Stimulated activated CD8-positive, alpha-beta memory T cell treated with anti-CD3 and anti-CD28 coated beads, Interleukin-15, amount 100 ng/mL, for 24 hours (primary cell): ENCODE results near the gene PRKCQ.

Experiments used
- DNase-seq: peaks from one replicate; pipeline ENCODE4 v3.0.0-alpha.2; 2020; ENCODE audit warnings: low read depth

The PRKCQ gene

GRCh38 chr10:6567884-6568283 lies 12.2 kb downstream of the PRKCQ start:
- no peak for DNase-seq

DNA sequence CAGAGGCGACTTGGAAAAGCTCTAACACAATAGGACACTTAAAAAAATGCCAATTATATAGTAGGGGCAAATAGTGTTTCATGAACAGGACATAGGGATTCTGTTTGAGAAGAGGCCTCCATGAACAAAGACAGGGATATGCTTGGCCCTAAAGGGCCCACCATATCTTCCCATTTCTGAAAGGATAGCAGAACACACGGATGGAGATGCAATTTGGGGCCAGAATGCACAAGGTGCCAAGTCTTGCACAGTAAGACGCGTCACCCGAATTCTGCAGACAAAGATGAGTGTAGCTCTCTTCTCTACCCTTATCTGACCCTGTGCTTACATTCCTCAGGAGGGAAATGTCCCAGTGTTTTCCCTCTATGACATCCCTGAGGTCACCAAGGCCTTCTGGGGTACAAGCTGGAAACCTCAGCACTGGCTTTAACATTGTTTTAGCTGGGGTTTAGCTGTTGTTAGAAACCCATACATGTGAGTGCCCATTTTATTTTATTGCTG lies 12.8 kb downstream of the PRKCQ start:
- no peak for DNase-seq

DNA sequence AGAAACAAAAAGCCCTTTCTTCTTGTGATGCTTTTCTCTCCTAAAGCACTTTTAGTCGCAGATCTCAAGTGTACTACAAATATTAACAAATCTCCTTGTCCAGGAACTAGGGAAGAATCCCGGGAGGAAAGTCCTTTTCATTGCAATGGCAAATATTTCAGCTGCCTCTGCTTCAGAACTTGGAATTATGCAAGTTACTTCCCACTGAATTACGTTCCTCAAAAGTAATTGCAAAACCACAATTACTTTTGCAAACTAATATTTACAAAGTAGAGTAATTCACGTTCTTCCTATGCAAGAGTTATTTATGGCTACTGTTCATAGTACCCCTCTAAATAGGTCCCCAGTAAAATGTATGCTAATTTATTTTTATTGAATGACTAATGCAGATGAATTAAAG lies 14.5 kb downstream of the PRKCQ start:
- no peak for DNase-seq

DNA sequence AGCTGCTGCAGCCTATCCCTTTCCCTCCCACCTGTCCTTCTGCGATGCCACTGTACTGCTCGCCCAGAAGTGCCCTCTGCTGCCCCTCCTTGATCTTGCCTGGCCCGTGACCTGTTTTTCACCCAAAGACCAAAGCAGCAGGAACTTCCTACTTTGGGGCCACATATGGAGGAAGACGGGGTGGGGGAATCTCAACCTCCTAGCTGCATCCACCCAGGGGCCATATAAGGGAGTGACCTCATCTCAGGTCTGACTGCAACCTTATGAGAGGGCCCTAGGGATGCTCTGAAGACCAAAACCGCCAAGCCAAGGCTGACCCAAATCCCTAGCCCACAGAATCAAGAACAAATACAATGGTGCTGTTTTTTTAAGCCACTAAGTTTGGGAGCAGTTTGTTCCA lies 15.7 kb downstream of the PRKCQ start:
- DNase-seq = no peak

DNA sequence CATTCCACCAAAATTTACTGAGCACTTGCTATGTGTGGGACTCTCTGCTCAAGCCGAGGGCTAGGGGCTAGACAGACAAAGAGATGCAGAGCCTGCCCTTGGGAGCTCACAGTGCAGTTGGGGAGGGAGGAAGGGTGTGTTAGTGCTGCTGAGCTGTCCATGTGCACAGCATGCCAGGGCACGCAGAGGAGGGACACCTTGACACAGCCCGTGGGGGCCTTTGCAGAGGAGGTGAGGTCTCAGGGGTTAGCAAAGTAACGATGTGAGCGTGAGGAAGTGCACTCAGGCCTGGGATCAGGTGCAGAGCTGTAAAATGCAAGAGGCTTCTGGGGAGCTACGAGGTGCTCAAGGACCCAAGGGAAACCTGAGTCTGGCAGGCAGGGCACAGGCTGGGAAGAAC lies 16.3 kb downstream of the PRKCQ start:
- DNase-seq = no peak

- no peak for DNase-seq
Measured at GRCh38 chr10:6563075-6563474, 17.0 kb downstream of the PRKCQ start.

GRCh38 chr10:6562221-6562620 lies 17.9 kb downstream of the PRKCQ start:
- DNase-seq = no peak

- no peak for DNase-seq
Measured at GRCh38 chr10:6561552-6561951, 18.5 kb downstream of the PRKCQ start.

GRCh38 chr10:6558759-6559461 lies 21.2 kb downstream of the PRKCQ start:
- no peak for DNase-seq

- no peak for DNase-seq
Measured at GRCh38 chr10:6558272-6558671, 21.8 kb downstream of the PRKCQ start.

DNA sequence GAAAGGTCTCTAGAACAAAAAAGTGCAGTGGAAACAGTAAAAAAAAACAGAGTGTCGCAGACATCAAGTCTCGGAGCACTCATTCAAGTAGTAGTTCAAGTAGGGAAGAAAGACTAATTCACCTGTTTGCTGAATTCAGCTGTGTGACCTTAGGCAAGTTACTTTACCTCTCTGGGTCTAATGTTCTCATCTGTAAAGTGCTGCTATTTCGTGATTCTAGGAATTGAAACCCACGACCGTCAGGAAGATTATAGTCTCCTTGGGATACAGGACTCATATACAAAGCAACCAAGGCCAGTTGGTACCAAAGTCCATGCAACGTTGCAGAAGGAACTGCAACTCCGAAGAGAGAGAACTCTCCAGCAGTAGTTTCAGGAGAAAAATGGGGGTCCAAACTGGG lies 26.1 kb downstream of the PRKCQ start:
- no peak for DNase-seq

GRCh38 chr10:6543431-6544005 lies 36.6 kb downstream of the PRKCQ start:
- DNase-seq = no peak

DNA sequence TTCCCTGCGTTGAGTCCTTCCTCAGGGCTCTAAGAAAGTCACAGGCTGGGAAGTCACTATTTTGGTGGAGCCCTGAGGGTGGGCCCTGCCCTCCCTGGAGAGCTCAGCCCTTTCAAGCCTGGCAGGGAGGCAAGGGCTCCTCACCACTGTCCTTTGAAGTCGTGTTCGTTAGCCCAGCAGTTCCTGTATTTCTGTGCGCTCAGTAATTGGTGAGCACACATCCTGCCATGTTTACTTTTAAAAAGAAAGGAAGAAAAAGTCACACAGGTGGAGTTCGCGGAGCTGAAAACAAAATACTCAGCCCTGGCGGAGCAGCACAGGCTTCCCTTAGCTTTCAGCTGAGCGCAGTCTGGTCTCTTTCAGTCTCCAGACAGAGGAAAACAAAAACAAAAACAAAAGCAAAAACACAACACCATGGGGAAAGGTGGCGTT lies 37.1 kb downstream of the PRKCQ start:
- DNase-seq = no peak

DNA sequence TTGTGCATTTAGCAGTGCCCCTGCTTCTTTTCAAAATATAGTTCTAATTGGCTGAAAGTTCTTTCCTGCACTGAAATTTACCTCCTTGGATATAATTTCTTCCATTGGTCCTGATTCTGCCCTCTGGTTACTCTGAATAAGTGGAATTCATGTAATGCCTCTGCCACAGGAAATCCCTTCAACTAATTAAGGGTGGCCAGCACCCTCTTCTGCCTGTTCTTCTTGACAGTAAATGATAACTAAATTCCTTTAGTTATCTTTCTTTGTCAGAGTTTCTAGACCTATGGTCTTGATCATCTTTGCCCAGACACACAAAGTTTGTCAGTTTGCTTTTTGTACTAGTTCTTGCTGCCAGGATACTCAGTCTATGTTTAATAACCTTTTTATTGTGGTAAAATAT lies 40.2 kb downstream of the PRKCQ start:
- no peak for DNase-seq

DNA sequence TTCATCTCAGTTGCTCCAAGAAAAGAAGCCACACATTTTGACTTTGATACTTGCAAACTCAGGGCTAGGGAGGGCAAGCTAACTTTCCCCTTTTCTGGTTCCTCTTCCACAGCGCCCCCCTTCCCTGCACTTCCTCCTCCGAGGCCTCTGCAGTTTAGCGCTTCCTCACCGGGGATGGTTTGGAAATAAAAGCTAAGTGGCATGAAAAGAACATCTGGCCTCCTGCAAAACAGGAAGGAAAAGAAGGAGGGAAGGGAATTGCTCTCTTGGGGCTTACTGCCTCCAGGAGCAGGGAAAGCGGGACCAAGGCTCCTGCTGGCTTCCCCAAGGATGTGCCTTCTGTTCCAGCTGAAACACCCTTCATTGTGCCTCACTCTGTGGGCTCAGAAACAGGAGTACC lies 42.3 kb downstream of the PRKCQ start:
- DNase-seq = no peak

GRCh38 chr10:6536102-6536501 lies 44.0 kb downstream of the PRKCQ start:
- no peak for DNase-seq

DNA sequence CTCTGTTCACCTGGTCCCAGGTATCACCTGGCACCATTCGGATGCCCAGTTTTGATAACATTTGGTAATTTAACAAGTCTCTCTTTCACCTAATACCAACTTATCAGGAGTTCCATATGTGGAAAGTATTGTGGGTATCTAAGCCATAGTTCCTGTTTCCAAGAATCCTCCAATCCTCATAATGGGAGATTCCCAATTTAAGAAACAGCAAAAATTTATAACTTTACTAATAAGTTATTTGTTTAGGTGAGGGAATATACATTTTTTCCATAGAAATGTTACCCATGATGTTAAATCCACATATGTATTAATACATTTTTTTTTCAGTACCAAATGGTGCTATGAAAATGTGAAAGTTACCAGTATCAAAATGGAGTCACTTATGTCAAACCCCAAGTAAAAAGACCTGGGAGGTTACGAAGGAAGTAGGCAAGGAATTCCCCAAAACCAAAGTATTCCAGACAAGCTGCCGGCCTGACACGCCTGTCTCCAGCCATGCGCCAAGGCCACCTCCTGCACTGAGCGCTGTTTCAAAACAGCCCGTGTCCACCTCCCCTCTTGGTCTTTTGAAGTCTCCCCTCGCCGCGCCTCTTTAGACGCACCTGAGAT lies 44.8 kb downstream of the PRKCQ start:
- DNase-seq = no peak

DNA sequence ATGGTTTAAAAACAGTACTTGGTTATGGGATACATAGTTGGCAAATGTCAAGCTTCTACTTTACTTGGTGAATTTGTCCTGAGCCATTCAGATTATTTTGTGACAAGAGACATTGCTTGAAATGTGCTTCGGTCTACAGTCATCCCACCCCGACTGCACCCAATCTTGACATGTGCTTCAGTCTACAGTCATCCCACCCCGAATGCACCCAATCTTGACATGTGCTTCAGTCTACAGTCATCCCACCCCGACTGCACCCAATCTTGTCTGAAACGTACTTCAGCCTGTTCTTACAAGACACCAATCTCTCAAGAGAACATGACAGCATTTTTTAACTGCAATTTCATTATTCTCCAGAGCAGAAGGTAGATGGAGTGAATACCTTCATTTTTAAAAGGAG lies 47.8 kb downstream of the PRKCQ start:
- DNase-seq = no peak

DNA sequence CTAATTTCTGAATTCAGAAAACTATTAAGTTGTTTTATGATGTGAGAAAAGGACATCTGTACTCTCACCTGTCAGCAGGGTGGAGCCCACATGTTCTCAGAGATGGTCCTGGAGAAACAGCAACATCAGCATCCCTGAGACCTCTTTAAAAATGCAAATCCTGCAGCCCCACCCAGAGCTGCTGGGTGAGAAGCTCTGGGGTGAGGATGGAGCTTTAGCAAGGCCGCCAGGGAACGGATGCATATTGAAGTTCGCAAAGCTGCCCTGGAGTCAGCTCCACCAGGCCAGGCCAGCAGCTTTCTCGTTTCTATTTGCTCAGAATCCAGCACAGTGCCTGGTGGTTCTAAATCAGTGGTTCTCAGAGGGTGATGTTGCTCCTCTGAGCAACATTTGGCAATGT lies 49.1 kb downstream of the PRKCQ start:
- DNase-seq = no peak

DNA sequence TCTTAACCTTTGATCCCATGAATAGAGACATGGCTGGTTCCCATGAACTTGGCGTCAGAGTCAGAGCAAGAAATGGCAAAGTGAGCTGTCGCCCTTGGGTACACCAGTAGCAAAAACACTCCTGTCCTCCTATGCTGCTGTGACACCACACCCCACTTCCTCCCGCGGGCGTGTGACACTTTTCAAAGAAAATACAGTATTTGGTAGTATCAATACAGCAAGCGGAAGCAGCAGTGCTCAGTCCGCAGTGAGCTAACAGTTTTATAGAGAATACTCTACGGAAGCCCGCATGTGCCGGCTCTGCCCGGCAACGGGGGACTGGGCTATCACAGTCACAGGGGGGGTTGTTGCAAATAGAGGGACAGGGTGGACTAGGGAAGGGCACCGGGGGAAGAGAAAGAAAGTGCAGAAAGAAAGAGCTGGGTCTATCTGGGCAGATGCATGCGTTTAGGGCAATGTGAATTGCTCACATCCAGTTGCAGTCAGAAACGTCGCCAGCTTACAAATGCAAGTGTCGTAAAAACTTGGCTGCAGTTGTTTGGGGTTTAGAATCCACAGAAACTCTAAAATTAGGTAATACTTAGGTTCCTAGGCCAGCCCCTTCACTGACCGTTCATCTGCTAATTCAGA lies 49.8 kb downstream of the PRKCQ start:
- peak; percentile 22 for DNase-seq

DNA sequence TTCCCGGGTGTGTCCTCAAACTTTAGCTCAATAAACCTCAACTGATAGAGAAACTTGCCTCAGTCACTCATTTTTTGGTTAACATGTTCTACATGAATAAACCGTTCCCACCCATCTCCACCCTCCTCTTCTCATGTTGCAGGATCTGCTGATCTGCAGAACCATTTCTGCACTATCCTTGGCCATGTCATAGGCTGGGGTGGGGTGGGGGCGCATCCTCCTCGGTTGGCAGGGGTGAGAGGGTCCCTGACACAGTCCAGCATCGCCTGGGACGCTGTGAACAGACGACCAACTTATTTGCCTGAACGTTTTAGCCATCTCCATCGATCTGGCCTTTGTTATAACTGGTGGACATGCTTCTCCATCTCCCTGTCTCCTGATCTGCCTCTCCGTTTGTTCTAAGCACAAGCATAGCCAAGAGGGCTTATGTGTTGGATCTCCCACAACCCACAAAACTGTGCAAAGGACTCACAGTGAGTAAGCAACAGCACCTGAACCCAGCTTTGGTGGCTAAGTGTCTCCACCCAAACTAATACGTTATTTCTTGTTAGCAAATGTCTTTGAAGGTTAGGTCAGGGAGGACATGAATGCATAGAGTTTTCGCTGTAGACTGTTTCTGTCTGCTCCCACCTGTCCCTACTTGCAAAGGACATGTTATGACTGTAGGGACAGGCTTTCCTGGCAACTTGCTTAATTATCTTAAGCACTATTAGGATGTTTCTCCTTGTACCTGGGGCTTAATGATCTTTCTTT lies 51.7 kb downstream of the PRKCQ start:
- no peak for DNase-seq

DNA sequence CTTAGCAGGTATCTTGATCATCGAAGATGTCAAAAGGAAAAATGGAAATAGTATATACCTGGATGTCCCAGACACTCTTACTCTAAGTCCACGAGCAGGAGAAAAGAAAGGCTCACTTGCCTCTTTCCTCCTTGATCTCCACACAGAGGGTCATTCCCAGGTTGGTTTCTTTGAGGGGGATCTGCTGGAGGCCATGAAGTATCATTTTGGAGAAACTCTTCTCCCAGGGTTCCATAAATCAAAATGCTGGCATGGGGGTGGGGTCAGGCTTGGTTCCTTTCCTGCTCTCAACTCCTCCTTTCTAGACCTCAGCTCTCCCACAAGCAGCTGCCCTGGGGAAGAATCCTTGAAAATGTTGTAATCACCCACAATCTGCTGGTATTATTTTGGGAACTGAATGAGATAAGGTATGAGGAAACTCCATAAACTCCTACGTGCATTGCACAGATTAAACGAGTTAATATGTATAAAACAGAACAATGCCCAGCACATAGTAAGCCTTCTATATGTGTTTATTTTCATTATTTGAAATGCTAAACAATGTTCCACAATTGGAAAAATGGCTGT lies 54.4 kb downstream of the PRKCQ start:
- DNase-seq = no peak
